Activated naive CD4-positive, alpha-beta T cell treated with Interleukin-2 at 50 U/mL for 16 hours (primary cell): ENCODE results near the gene NEURL1B.
"Not testable (repeated sequence)": the region's sequence is repeated elsewhere in the genome, so short reads cannot be mapped to it uniquely, and the experiment has no call there.

Experiments
- DNase-seq: peaks from one replicate; pipeline ENCODE4 v3.0.0-alpha.2; 2020

The NEURL1B gene

DNA sequence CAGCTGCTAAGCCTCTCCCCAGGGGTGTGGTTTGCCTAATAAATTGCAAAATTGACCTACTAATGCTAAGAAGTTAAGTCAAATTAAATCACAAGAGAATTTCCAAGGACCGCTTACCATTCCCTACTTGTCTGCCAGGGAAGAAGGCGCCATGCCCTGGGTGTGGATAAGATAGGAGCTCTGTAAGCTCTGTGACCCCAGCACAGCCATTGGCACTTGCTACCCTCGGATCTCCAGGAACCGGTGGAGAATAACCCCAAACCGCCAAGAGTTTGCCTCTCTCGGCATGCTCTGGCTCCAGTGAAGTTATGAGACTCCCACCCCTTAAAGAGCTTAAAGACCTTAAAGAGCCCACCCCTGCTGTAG lies 58.9 kb downstream of the NEURL1B start:
- DNase-seq = no peak

DNA sequence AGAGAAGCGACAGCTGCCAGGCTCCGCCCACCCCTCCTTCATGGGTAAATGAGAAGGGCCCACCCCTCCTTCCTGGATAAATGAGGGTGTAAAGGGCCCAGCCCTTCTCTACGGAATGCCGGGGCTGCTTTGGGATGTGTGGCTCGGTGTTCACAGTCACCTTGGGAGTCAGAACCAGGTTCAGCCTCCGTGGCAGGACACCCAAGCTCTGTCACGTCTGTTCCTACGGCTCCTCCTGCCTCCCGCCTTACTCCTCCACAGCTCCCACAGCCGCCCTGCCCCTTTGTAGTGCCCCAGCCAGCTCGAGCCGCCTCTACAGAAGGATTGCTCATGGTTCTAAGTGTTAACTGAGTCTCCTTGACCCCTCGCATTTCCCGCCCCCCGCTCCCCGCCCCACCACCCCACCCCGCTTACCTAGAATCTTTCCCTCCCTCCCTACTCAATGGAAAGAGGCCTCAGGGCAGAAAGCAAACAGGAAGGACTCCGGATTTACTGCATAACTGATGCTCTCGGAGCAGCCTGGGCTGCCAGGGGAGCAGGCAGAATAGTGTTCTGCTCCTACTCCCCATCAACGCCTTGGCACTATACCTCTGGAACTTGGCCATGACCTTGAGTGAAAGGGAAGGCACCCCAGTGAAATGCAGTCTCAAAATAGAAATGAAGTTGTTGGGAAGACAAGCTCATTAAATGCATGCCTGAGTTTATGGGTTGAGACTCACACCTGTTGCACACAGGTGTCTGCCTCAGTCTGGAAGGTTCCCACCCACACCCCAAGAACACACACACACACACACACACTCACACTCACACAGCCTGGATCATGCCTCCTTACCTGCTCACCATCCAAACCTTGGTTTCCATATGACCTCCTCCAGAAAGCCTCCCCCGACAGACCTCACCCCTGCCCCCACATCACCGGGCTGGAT lies 59.6 kb downstream of the NEURL1B start:
- no peak for DNase-seq

DNA sequence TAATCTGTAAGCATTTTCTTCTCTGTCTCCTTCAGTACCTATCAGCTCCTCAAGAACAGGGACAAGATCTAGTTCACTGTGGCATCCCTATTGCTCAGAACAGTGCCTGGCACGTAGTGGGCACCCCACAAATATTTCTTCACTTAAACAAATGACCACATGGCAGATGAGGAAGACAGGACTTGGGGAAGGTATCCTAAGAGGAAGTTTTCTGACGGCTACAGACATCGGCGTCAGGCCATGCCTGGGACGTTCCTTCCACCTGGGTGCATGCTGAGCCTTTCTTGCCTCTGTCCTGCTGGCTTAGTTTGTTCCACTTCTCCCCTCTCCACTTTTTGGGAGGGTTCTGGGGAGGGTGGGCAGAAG lies 60.2 kb downstream of the NEURL1B start:
- no peak for DNase-seq

DNA sequence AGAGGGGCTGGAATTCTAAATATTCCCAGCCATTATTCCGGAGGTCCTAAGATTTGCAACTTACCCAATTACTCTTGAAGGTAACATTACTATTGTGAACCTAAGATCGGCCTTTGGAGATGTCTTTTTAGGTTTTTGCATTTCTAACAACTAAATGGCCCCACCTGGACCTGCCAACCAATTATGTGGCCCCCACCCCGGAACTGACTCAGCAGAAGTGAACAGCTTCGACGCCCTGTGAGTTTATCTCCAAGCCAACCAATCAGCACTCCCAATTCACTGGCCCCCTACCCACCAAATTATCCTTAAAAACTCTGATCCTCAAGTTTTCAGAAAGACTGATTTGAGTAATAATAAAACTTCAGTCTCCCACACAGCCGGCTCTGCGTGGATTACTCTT lies 62.9 kb downstream of the NEURL1B start:
- DNase-seq = no peak

DNA sequence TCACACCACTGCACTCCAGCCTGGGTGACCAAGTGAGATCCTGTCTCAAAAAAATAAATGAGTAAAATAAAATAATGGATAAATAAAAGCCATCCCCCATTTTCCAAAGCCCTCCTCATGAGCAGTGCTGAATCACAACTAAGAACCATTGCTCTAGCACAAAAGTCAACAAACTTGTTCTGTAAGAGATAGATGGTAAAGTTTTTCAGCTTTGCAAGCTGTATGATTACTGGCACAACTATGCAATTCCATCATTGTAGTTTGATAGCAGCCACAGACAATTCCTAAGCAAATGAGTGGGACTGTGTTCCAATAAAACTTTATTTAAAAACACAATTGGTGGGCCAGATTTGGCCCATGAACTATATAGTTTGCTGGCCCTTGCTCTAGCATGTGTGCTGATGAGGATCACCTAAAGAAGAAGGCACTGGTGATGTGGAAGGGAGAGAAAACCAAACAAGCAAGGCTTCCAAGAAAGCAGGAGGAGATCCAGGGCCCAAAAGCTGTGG lies 64.6 kb downstream of the NEURL1B start:
- no peak for DNase-seq

DNA sequence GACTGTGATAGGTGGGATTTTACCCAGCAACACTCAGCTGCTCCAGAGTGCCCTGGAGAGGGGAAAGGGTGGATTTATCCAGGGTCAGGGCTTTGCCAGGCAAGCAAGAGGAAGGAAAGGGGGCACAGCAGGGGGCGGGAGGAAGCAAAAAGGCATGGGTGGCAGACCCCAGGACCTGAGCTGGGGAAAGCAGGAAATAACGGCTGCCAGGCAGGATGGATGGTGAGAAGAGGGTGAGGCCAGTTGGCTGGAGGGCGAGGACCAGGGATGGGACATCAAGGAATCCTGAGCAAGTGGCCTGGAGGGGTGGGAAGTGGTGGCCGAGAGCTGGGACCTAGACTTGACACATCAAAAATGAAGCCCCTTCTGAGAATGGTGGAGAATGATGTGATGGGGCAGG lies 65.7 kb downstream of the NEURL1B start:
- DNase-seq = no peak

DNA sequence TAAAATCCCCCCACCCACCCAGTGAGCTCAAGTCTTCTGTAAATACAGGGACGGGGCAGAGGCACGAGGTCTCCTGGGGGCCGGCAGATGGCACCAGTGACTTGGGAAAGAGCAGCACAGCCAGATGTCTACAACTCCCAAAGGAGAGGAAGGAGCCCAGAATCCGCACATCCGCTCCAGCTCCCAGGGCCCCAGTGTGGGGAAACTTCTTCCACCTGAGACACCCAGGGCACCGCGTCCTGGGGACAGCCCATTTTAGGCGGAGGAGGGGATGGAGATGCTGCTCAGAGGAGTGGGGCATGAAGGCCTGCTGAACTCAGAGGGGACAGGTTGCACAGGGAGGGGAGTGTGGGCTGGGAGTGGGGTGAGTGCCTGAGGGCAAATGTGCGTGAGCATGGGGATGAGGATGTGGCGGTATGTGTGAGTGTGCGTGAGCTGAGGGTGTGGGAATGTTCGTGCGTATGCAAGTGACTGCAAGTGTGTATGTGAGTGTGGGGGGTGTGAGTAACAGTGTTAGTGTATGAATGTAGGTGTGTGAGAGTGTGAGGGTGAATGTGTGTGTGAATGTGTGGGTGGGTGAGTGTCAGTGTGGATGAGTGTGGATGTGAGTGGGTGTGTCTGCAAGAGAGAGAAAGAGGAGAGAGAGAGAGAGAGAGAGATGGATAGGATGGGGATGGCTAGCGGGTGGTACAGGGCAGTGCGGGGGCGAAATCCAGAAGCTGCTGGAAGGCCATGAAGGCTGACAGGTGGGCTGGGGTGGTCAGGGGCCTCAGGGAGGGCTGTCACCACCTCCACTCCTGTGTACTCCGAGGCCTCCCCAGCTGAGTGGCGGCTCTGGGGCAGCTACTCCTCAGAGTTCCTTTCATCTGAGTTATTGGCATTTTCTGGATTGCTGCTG lies 66.5 kb downstream of the NEURL1B start:
- no peak for DNase-seq

DNA sequence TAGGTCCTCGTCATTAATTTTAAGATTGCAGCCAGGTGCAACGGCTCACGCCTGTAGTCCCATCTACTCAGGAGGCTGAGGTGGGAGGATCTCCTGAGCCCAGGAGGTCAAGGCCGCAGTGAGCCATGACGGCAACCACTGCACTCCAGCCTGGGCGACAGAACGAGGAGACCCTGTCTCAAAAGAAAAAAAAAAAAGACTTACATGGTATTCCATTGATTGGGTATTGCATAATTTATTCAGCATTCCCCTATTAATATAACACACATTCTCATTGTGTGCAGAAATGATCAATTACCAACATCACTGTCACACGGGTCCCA lies 67.1 kb downstream of the NEURL1B start:
- no peak for DNase-seq

DNA sequence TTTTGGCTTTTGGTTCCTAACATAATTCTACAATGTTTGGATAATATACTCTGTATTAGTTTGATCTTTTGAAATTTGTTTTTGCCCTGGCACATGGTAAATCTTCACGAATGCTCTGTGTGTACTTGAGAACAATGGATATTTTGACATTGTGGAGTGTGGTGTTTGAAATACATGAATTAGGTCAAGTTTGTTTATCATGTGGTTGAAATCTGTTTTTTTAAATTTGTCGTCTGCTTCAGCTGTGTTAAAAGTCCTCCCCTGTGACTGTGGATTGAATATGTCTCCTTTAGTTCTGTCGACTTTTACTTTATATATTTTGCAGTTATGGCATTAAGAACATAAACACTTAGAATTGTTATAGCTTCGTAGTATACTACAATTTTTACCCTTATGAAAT lies 69.6 kb downstream of the NEURL1B start:
- no peak for DNase-seq

DNA sequence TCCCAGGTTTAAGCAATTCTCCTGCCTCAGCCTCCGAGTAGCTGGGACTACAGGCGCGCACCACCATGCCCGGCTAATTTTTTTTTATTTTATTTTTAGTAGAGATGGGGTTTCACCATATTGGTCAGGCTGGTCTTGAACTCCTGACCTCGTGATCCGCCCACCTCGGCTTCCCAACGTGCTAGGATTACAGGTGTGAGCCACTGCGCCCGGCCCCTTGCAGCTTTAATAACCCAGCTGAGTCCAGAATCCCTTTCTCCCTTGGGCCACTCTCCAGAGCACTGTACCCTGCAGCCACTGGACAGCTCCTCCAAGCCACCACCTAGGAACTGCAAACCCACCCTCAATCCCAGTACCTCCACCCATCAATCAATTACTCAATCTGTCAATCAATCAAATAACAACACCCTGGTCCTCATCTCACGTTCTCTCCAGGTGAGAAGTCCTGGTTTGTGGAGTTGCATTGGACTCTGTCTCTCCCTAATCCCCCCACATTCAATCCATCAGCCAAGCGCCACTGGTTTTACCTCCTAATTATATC lies 70.3 kb downstream of the NEURL1B start:
- not testable (repeated sequence) for DNase-seq

DNA sequence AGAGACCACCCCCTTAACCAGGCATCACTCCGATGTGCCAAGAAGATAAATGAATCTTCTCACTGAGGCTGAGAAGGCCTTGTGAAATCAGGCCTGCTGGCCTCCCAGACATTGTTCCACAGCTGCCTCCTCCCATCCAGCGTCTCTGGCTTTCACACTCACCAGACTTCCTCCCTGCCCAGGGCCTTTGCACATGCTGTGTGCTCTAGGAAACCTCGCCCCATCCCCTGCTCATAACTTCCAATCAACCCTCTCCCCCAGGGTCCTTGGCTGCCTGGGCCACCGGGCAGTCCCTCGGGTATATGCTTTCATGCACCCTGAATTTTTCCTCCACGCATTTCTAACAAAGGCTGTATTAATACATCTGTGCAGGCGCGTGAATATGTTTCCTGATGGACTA lies 71.5 kb downstream of the NEURL1B start:
- DNase-seq = no peak

DNA sequence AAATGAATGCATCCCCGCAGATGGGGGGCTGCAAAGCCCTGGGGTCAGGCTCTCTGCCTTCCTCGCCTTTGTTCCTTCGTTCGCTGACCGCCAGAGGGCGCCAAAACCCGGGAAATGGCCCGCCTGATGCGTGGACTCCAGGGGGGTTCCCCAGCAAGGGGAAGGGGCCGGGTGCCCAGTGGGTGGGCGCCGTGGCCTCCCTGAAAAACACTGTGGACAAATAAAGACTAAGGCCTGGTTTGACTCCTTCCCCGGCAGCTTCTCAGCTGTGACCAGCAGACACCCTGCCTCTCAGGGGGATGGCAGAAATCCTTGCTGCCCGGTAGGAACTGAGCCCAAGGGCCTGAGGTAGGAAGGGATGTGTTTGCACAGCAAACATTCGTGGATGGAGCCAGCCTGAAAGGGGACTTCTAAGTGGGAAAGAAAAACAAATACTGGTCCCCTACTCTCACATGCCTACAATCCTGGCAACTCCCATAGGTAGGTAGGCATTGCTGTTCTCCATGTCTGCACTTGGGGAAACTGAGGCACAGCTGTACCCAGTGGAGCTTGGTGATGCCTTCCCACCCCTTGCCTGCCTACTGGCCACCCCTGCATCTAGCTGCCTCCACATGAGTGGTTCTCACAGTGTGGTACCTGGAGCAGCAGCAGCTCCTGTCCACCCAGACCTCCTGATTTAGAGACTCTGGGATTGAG lies 72.2 kb downstream of the NEURL1B start:
- peak; percentile 74 for DNase-seq

DNA sequence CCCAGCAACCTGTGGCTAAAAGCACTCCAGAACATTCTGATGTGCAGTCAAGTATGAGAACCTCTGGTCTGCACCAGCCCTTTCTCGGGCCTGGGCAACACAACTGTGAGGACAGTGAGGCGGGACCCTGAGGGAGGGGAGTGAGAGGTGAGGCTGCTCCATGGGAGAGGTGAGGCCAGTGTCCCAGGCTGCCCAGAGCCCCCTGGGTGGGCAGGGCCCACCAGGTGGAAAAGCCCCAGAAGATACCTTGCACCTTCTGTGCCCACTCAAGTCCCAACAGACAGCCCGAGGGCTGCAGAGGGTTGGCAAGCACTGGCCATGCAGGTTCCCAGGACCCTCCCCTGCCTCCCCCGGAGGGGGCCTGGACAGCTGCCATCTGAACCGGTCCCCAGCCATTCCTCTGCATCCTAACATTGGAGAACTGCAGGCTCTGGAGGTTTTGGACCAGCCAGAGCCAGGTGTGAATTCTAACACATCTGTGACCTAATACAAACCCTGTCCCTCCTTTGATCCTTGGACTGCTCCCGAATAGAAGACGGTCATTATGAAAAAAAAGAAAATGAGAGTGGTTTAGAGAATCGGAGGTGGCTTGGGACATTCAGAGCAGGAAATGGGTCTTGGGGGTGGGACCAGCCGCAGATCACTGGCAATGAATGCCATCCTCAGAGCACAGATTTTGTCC lies 72.9 kb downstream of the NEURL1B start:
- DNase-seq = no peak

DNA sequence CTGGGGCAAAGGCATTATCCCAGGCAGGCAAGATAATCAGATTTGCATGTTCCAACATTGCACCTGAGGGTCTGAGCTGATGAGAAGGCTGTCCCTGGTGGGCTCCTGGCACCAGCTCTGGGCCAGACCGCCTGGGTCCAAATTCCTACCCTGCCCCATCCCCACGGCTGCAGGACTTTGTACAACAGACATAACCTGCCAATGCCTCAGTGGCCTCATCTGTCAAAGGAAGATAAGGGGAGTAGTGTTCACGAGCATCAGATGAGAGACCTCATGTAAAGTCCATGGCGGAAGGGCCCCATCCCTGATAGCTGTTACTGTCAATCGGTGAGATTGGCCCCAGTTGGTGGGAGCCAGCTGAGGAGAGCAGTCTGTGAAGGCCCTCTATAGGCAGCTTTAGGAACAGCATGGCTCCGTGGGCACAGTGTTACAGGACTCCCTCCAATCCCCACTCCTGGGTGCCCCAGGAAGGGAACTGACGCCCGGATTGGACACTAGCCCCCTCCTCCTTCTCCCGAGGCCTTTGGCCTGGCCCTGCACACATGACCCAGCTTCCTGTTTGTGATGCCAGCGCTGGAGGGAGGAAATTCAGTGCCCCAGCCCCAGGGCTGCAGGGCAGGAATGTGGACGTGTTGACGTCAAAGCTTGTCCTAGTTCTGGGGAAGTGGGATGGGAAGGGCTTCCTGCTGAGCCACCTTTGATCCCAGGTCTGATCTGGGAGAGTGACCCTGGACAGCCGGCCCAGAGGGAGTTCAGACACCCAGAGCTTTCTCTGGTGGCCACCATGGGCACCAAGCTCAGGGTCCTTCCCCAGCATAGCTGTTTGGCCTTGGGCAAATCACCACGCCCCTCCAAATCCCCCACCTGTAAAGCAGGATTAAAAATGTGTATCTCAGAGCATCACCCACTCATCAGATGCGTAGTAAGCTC lies 73.7 kb downstream of the NEURL1B start:
- DNase-seq = peak; percentile 70

DNA sequence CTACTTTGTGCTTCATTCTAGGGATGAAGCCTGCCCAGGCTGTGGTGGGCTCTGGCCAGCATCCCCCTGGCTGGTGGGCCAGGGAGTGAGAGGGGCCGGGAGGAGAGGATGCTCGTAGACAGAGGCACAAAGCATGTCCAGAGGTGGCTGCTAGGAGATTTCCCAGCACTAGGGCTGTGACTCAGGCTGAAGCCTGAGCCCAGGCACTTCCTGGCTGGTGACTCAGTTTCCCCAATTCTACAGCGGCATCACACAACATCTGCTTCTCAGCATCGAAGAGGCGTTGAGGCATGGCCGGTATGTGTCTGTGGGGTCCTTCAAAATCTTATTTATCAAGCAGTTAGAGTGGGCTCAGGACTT lies 74.3 kb downstream of the NEURL1B start:
- no peak for DNase-seq

DNA sequence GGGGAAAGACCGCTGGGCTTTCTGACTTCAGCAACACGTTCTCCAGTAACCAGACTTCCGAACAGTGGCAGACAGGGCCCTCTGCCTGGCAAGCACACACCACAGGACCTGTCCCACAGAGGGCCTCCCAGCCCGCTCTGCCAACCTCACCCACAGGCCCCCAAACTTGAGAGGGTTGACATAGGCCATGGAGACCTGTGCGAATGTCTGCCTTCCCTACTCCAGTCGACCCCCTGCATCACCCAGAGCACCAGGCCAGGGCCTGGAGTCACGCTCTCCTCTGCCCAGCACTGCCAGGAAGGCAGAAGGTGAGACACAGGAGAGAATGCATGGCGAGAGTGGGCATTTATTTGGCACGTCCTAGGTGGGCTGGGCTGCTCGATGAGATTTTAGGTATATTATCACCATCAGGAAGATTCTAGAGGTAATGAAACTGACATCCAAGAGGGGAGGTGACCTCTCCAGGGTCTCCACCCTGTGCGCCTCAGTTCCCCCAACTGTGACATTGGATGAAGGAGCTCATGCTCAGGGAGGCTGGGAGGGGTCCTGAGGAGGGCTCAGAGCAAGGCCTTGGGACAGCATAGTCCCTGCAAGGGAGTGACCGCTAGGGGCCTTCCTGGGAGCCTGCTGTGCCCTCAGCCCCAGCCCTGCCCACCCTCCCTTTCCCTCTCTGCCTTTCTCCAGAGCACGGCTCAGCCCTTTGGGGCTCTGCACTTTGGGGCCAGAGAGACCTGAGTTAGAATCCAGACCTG lies 75.0 kb downstream of the NEURL1B start:
- no peak for DNase-seq

DNA sequence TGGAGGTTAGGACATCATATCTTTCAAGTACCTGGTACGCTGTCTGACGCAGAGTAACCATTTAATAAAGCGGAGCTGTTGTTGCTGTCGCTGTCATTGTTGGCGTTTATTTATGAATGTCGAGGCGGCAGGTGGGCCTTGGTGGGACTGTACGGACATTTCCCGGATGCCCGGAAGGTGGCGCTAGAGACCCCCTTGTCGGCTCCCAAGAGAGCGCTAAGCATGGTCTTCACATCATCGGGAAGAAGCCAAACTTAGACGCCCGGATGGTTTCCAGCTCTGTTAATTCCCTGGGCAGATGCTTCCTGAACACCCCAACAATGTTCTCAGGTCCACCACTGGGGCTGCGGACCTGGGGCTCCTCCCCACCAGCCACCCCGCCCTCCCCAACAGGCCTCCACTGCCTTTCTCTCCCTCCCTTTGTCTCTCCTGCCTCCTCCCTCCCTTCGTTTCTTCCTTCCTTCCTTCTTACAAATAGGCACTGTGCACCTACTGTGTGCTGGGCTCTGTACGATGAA lies 75.8 kb downstream of the NEURL1B start:
- DNase-seq = peak; percentile 82

DNA sequence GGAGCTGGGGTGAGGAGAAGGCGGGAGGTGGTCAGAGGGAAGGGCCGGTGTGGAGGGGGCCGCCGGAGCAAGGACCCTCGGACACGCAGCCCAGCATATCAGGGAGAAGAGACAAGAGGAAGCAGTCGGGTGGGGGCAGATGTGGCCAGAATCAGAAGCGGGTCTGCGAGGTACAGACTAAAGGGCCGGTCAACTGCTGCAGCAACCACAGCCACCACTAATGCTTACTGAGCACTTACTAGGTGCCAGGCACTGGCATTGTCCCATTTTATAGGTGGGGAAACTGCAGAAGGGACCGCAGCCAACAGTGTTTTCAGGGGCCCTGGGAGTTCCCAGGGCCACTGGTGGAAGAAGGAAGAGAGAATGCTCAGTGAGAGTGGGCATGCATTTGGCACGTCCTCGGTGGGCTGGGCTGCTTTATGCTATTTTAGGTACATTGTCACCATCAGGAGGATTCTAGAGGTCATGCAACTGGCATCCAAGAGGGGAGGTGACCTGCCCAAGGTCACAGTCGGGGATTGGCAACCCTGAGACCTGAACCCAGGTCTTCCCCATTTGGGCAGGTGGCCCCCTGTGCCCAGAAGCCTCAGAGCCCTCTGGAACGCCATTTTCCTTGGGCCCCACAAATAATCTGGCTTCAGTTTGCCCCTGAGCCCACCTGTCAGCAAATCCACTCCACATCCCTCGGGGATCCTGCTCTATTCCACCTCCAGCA lies 76.6 kb downstream of the NEURL1B start:
- DNase-seq = no peak

DNA sequence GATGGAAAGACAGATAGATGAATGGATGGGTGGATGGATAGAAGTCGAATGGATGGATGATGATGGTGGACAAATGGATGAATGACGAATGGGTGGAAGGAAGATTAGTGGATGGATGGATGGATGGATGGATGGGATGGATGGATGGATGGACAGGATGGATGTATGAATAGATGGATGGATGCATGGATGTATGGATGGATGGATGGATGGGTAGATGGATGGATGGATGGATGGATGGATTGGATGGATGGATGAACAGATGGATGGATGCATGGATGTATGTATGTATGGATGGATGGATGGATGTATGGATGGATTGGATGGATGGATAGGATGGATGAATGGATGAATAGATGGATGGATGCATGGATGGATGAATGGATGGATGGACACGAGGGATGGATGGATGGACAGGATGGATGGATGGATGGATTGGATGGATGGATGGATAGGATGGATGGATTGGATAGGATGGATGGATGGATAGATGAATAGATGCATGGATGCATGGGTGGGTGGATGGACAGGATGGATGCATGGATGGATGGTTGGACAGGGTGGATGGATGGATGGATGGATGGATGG lies 77.6 kb downstream of the NEURL1B start:
- no peak for DNase-seq
